Right lobe of liver (tissue), 6 donors: ENCODE measurements around the gene COPS7A. TPM values are rescaled to one million over a fixed set of nuclear protein-coding genes. Genes with fewer than 3 reads are reported as not detected.
A peak's percentile ranks its signal among the peaks of the same experiment; 100 is the strongest.

ENCODE experiments used
- ATAC-seq, 4 donors: fragments of 200-7000 bp; cut with Tn5 transposase; one replicate each; pipeline ENCODE4 v1.9.1; 2020; ENCODE audit warnings: mild to moderate bottlenecking in 4 of 4, moderate library complexity in 4 of 4
- DNase-seq, 3 donors: peaks; one replicate each; pipeline ENCODE4 v3.0.0-alpha.2; 2020
- H3K27ac ChIP-seq, 3 donors: fragments of 200-600 bp; one replicate each; pipeline ENCODE4 v1.8.0; 2022
- H3K27me3 ChIP-seq, 2 donors: fragments of 200-600 bp; one replicate each; pipeline ENCODE4 v1.8.0; 2022
- H3K36me3 ChIP-seq, 4 donors: fragments of 200-600 bp; sonication (generic) in 1 of 4; one replicate each; pipeline versions ENCODE4 v1.5.1 to v1.8.0; 2017 to 2022; ENCODE audit warnings: control low read depth in 1 of 4
- H3K4me1 ChIP-seq, 4 donors: fragments of 200-600 bp; sonication (generic) in 1 of 4; one replicate each; pipeline versions ENCODE4 v1.5.1 to v1.8.0; 2017 to 2022; ENCODE audit warnings: control low read depth in 1 of 4
- H3K4me3 ChIP-seq, 3 donors: fragments of 200-600 bp; one replicate each; pipeline ENCODE4 v1.8.0; 2022
- H3K9me3 ChIP-seq, 4 donors: fragments of 200-600 bp; sonication (generic) in 1 of 4; one replicate each; pipeline versions ENCODE4 v1.5.1 to v1.8.0; 2017 to 2022; ENCODE audit warnings: control low read depth in 1 of 4
- CTCF ChIP-seq, 4 donors: fragments of 200-600 bp in 3 of 4; fragments of 450-650 bp in 1 of 4; IDR thresholded peaks; one replicate each; pipeline versions ENCODE4 v1.5.1 to v1.8.0; 2016 to 2022; ENCODE audit warnings: antibody characterized with exemption in 4 of 4, mild to moderate bottlenecking in 2 of 4
- POLR2A ChIP-seq: fragments of 450-650 bp; IDR thresholded peaks from one replicate; pipeline ENCODE4 v1.6.1; 2017; ENCODE audit warnings: antibody characterized with exemption, mild to moderate bottlenecking
- WGBS: methylation state at CpG from one replicate; pipeline ENCODE4 v1.1.6; 2018; ENCODE audit warnings: low coverage, low lambda C conversion rate; ENCODE audit not compliant: insufficient coverage; ENCODE audit errors: missing lambda C conversion rate; 5-methylcytosine and 5-hydroxymethylcytosine counted together
- intact Hi-C, 2 donors: fragments of 100-400 bp; cut with DNase I; formaldehyde crosslinking; loops; one replicate each; pipeline versions ENCODE4 v1.11.2 to v1.14.1; 2022
- total RNA-seq, 6 experiments: library from RNA; depleted of rRNA in 2 of 6; stranded (reverse); fragments of >200 nt in 2 of 6; fragmentation: NEBNext Ultra II Directional in 3 of 6; extraction: Animal tissue kit (Norgen Biotek cat#: 25700) in 3 of 6; gene quantifications; one replicate each; pipeline versions ENCODE4 v1.1.0 to v1.2.4, GENCODE V29; 2016 to 2023
- donor health status: DM: no; HTN: yes; CAD: no.
- donor health status: DM: no; HTN: no; CAD: no.
- donor health status: DM: no; HTN: no; CAD: no.
- donor health status: DM: no; HTN: yes; CAD: no.
- donor health status: DM: no; HTN: yes; CAD: no.

Gene COPS7A
- total RNA-seq, 6 experiments from 2014 or later, result 26.7 to 49.5 (median 30.6) TPM

- peak; percentile 67 to 87 (median 69) for ATAC-seq
- H3K27ac ChIP-seq, result no peak overlapping the region
- WGBS, result 46% methylated on average over 11 of the region's 17 CpGs
- H3K4me3 ChIP-seq, result no peak overlapping the region
- peaks cover 0 to 5% (median 0%) of the 10 kb centered on the region in 4 donors for H3K4me1 ChIP-seq
- intact Hi-C loops, result loop anchor here in 1 of 2 donors (10.0 kb wide), 1 partner anchor 73 kb away; no protein-coding TSS in a partner anchor
- TF ChIP-seq POLR2A (no peak), CTCF (IDR thresholded peaks at IDR 0.05) (peak; percentile 24 to 49 (median 38))
- DNase-seq, result peak in 1 of 3 donors; percentile 27
- no peaks in the 10 kb centered on the region for H3K36me3 ChIP-seq
- H3K9me3 ChIP-seq, result no peaks in the 10 kb centered on the region
- H3K27me3 ChIP-seq, result peaks cover 6 to 11% of the 10 kb centered on the region in 2 donors
These were observed 26.1 kb upstream of the COPS7A start for GRCh38 chr12:6697584-6698351.

GRCh38 chr12:6698352-6699046 is 25.3 kb upstream of the COPS7A start:
- H3K27ac ChIP-seq, result no peak overlapping the region
- peaks cover 6 to 11% of the 10 kb centered on the region in 2 donors for H3K27me3 ChIP-seq
- intact Hi-C loops, result loop anchor here in 1 of 2 donors (10.0 kb wide), 1 partner anchor 74 kb away; no protein-coding TSS in a partner anchor
- no peaks in the 10 kb centered on the region for H3K36me3 ChIP-seq
- no peak for DNase-seq
- no peak for TF ChIP-seq POLR2A
- TF ChIP-seq CTCF (IDR thresholded peaks at IDR 0.05), result no peak
- H3K4me1 ChIP-seq, result peaks cover 0 to 5% (median 0%) of the 10 kb centered on the region in 4 donors
- 29% methylated on average over 5 of the region's 8 CpGs for WGBS
- H3K4me3 ChIP-seq, result no peak overlapping the region
- no peaks in the 10 kb centered on the region for H3K9me3 ChIP-seq
- ATAC-seq, result no peak

- Histone ChIP-seq H3K27me3 (peaks cover 6 to 11% of the 10 kb centered on the region in 2 donors), H3K4me1 (peaks cover 0 to 5% (median 0%) of the 10 kb centered on the region in 4 donors), H3K27ac (no peak overlapping the region), H3K4me3 (no peak overlapping the region), H3K9me3 (no peaks in the 10 kb centered on the region), H3K36me3 (no peaks in the 10 kb centered on the region)
- WGBS, result 17% methylated on average over 15 of the region's 16 CpGs
- ATAC-seq (no peak), DNase-seq (no peak)
- intact Hi-C loops, result loop anchor here in 1 of 2 donors (10.0 kb wide), 1 partner anchor 75 kb away; no protein-coding TSS in a partner anchor
- TF ChIP-seq CTCF (IDR thresholded peaks at IDR 0.05), result no peak
- TF ChIP-seq POLR2A, result no peak
These were observed 24.4 kb upstream of the COPS7A start for GRCh38 chr12:6699259-6699988.

- ATAC-seq (peak in 2 of 4 donors; percentile 16 to 21), DNase-seq (no peak)
- intact Hi-C loops, result loop anchor here in 1 of 2 donors (10.0 kb wide), 1 partner anchor 75 kb away; no protein-coding TSS in a partner anchor
- H3K4me3 ChIP-seq, result no peak overlapping the region
- H3K4me1 ChIP-seq, result peaks cover 0 to 5% (median 0%) of the 10 kb centered on the region in 4 donors
- no peaks in the 10 kb centered on the region for H3K9me3 ChIP-seq
- TF ChIP-seq POLR2A, result no peak
- no peak for TF ChIP-seq CTCF (IDR thresholded peaks at IDR 0.05)
- H3K36me3 ChIP-seq, result no peaks in the 10 kb centered on the region
- WGBS, result 2% methylated on average over 9 of the region's 65 CpGs
- peaks cover 6 to 11% of the 10 kb centered on the region in 2 donors for H3K27me3 ChIP-seq
- H3K27ac ChIP-seq, result no peak overlapping the region
These were observed 23.7 kb upstream of the COPS7A start for GRCh38 chr12:6699989-6700645.
